SK-MEL-5 (cell line): ENCODE measurements around the gene EGFL7. TPM values are rescaled to one million over a fixed set of nuclear protein-coding genes. Genes with fewer than 3 reads are reported as not detected.

Experiments used
- DNase-seq: peaks from one replicate; pipeline ENCODE4 v3.0.0-alpha.2; 2016; ENCODE audit warnings: low read depth, low spot score
- in situ Hi-C: cut with HindIII; loops from 2 replicates; pipeline ENCODE4 v1.10.0; 2016; ENCODE audit warnings: low sequenced_read_pairs, high pct_unique_total_duplicates, low pct_unique_long_range_greater_than_20kb
- total RNA-seq: library from RNA; depleted of rRNA; stranded (reverse); fragments of >200 nt; shearing (Covaris generic); gene quantifications from 2 replicates; pipeline ENCODE4 v1.2.3, GENCODE V29; 2014

EGFL7 gene
- total RNA-seq, 1 experiment from 2014 or later, result 61.5 TPM

GRCh38 chr9:136676920-136677686 lies 14.4 kb downstream of the EGFL7 start:
- in situ Hi-C loops, result no loop called here

GRCh38 chr9:136678034-136678433 lies 15.3 kb downstream of the EGFL7 start:
- in situ Hi-C loops, result no loop called here
- no peak for DNase-seq

More at GRCh38 chr9:136676920-136677686, 14.4 kb downstream of the EGFL7 start:
- no peak for DNase-seq

- no peak for DNase-seq
- in situ Hi-C loops, result no loop called here
Measured at GRCh38 chr9:136678624-136679023, 15.9 kb downstream of the EGFL7 start.

GRCh38 chr9:136679431-136679941 lies 16.8 kb downstream of the EGFL7 start:
- in situ Hi-C loops, result no loop called here
- DNase-seq, result no peak

- no peak for DNase-seq
- in situ Hi-C loops, result no loop called here
Measured at GRCh38 chr9:136681029-136681428, 18.3 kb downstream of the EGFL7 start.

- DNase-seq, result no peak
- in situ Hi-C loops, result no loop called here
Measured at GRCh38 chr9:136681945-136682699, 19.4 kb downstream of the EGFL7 start.

GRCh38 chr9:136682710-136683109 lies 20.0 kb downstream of the EGFL7 start:
- in situ Hi-C loops, result no loop called here
- no peak for DNase-seq

- in situ Hi-C loops, result no loop called here
- no peak for DNase-seq
Measured at GRCh38 chr9:136683173-136683745, 20.5 kb downstream of the EGFL7 start.

GRCh38 chr9:136683755-136684154 lies 21.0 kb downstream of the EGFL7 start:
- in situ Hi-C loops, result no loop called here
- DNase-seq, result no peak

GRCh38 chr9:136684339-136684738 lies 21.6 kb downstream of the EGFL7 start:
- DNase-seq, result no peak
- in situ Hi-C loops, result no loop called here

- DNase-seq, result no peak
- in situ Hi-C loops, result no loop called here
Measured at GRCh38 chr9:136684799-136685198, 22.1 kb downstream of the EGFL7 start.

- no peak for DNase-seq
- in situ Hi-C loops, result no loop called here
Measured at GRCh38 chr9:136685216-136685615, 22.5 kb downstream of the EGFL7 start.

- in situ Hi-C loops, result no loop called here
- no peak for DNase-seq
Measured at GRCh38 chr9:136685790-136686533, 23.2 kb downstream of the EGFL7 start.

- in situ Hi-C loops, result no loop called here
- no peak for DNase-seq
Measured at GRCh38 chr9:136686534-136686793, 23.7 kb downstream of the EGFL7 start.

- in situ Hi-C loops, result no loop called here
- peak; percentile 46 for DNase-seq
Measured at GRCh38 chr9:136686794-136687711, 24.3 kb downstream of the EGFL7 start, which contains the start of gene AGPAT2. TSS of gene AGPAT2 (minus strand) at chr9:136687457. CDS start at chr9:136687357, 100 bp downstream.

GRCh38 chr9:136687721-136688223 lies 25.1 kb downstream of the EGFL7 start:
- in situ Hi-C loops, result no loop called here
- no peak for DNase-seq
